Skin of body (tissue), 2 donors: Measurements from ENCODE around the gene RNF181. TPM values are rescaled to one million over a fixed set of nuclear protein-coding genes. Genes with fewer than 3 reads are reported as not detected.
"Not testable (repeated sequence)": the region's sequence is repeated elsewhere in the genome, so short reads cannot be mapped to it uniquely, and the experiment has no call there.

Experiments
- DNase-seq: peaks from one replicate; lab custom pipeline; 2025; lab: John Stamatoyannopoulos, UW
- total RNA-seq: library from RNA; depleted of rRNA; stranded (reverse); fragments of >200 nt; gene quantifications from one replicate; pipeline ENCODE4 v1.2.3, GENCODE V29; 2014

The RNF181 gene
- total RNA-seq, 1 donor from 2014 or later: 57.6 TPM

DNA sequence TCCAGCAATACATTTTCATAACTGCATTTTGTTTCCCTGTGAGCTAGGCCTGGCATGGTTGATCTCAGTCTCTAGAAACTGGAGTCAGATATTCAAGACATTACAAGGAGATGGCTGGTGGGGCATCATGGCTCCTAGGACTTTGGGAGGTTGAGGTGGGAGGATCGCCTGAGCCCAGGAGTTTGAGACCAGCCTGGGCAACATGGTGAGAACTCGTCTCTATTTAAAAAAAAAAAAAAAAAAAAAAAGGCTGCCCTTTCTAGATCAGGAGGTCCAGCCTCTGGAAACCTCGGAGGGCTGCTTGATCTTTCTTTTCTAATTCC lies 18.5 kb upstream of the RNF181 start:
- no peak for DNase-seq

DNA sequence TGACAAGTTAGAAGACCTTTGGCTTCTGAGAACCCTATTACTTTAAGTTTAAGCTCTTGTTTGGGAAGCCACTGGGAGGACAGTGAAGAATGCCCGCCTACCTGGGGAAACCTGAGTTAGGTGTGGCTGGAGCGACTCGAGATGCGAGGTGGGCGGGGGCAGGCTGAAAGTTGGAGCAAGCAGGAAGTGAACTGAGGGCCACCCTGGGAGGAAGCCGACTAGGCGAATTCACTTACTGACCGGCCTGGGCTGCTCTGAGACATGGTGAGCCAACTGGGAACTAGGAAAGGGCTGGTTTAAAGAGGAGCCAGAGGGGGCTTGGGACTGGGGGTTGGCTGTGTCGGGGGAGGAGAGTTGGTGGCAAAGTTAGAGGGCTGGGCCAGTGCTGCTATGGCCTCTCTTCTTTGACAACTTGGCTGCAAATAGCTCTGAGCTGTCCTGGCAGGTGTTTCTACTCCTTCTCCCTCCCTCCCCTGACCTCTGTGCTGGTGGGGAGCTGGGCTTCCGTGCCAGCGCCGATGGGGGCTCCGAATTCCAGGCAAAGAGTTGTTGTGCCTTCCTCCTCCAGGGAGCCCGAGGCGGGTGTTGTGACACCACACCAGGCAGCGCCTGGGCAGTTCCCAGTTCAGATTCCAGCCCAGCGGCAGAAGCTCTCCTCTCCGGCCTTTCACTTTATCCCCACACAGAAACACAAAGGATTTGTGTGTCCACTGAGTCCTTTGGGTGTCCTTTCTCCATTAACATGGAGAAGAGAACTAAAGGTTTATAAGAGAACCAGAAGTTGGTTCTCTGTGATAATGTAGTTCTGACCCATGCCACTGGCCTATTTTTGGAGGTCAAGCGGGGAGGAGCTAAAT lies 17.9 kb upstream of the RNF181 start, which contains the start of gene VAMP8:
TSS of gene VAMP8 (plus strand) at position 201 of the 857 bp plus-strand sequence. CDS start at position 262, 61 bp downstream.
- DNase-seq: no peak

DNA sequence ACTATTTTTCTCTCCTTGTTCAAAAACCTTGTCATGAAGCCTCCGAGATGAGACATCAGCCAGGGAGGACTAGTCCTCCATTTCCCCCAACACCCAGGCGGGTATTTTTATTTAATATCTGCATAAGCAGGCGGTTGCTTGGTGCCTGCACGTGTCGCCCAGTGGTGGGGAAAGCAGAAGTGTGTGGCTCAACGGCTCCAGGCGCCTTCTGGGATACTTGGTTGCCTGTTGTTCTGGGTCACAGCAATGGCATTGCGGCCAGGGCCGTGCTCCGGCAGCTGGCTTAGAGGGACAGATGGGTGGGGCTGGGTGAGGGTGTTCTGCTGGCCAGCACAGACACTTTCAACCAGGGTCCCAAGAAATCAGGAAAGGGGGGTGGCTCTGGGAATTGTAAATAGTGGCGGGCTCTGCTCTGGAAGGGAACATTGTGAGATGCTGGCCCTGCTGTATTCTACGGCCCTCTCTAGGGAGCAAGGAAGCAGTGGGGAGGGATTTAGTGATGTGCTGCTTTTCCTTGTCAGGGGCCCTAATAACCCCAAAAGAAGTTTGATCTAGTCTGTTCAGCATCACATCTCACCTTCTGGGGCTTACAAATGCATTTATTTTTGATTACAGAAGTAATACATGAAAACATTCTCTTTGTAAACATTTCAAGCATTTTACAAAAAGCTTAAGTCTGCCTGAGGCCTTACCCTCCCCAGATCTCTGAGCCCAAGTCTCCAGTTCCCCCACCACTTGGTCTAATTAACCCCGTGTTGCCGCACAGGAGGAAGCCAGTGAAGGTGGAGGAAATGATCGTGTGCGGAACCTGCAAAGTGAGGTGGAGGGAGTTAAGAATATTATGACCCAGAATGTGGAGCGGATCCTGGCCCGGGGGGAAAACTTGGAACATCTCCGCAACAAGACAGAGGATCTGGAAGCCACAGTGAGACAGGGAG lies 17.0 kb upstream of the RNF181 start:
- no peak for DNase-seq

DNA sequence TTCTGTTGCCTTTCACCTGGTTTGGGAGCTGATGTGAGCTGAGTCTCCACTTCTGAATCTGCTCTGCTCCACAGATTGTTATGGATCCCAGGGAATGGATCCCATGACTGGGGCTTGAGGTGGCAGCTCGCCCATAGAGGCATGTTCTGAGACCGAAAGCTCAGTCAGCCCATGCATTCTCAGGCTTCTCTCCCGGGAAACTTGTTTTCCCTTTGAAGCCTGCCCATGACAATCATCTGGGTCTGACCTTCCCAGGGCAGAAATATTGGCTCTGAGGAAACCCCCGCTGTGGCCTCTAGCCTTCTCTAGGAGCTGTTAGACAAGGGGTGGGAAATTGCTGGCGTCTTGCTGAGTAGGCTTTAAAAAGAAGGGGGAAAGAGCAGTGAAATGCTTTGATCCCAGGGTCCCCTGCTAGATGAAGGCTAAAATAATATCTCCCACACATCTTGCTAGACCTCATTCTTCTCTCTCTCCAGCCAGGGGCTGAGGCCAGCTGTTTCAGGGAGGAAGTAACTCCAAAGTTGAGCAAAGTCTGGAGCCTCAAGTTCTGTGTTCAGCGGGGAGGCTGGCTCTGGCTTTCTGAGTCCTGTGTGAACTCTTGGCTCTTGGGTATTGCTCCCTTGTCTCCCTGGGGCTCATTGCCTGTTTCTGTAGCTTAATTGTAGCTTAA lies 16.1 kb upstream of the RNF181 start:
- no peak for DNase-seq

DNA sequence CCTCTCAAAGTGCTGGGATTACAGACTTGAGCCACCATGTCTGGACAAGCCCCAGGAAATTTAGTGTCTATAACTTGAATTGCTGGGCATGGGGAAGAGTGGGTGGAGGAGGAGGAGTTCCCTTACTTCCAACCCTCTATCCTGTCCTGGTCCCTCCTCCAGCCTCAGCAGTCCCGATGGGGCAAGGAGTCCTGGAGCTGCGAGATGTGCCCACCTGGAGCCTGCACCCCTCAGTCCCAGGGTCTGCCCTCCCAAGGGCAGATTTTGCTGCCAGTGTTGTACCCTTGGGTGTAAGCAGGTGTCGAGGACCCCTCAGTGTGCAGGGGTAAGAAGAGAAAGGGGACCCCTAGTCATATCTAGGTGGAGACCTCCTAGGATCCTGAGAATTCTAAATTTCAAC lies 15.3 kb upstream of the RNF181 start:
- DNase-seq: no peak

DNA sequence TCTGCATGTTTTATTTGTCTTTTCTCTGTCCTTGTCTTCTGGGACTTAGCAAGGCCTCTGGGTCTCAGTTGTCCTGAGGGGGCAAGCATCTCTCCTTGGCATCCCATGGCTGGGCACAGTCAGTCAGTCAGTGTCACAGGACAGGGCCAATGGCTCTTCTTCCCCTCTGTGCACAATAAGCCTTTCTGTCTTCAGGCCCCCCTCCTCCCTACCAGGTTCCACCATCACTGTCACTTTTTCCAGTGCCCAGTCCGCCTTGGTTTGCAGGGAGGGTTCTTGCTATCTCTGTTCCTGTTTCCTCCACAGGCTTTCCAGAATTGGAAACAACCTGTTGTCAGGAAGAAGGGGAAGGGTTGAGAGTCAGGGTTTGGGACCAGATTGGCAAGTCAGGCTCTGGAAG lies 13.1 kb upstream of the RNF181 start:
- DNase-seq: no peak

DNA sequence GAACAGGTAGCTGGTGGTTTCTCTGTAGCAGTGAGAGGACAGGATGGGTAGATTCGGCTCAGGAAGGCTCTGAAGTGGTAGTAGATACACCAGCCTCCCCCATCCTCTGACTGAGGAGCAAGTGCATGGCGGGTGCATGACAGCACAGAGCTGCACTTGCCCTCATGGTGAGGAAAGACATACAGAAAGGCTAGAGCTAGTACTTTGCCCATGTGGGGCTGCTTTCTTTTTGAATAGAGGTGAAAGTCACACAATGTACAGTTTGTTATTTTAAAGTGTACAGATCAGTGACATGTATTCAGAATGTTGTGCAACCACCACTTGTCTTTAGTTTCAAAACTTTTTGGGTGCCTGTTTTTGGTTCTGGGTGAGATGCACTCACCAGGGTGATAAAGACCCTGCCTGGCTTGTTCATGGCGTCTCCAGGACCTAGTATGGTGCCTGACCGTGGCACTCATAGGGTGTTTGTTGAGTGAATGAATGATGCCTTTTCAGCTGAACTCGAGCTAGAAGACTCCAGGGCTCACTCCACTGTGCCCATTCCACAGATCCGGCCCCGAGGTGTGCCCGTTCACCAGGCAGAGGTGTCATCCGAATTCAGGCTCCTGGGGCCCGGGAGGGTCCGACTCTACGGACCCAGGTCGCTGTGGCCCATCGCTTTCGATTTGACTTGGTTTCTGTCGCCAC lies 11.7 kb upstream of the RNF181 start:
- DNase-seq: no peak

DNA sequence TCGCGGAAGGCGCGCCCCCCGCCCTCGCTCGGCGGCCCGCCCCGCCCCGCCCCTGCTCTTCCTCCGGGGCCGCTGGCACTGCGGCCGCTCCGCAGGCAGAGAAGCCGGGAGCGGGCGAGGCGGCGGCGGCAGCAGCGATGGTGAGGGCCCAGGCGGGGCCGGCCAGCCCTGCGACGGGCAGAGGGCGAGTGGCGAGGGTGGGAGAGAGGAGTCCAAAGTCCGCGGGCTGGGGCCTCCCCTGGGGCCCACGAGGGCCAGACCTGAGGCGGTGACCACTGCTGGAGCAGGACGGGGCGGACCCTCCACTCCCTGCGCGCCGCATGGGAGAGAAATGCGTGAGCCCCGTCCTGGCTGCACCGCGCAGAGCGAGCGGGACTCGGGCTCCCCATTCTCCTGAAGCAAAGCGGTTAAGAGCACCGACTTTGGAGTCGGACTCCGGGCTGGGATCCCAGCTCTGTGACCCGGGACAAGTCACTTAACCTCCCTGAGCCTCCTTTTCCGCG lies 11.1 kb upstream of the RNF181 start, which contains the start of gene VAMP5:
TSS of gene VAMP5 (plus strand) at position 78 of the 503 bp plus-strand sequence. CDS start at position 138, 60 bp downstream.
- no peak for DNase-seq

DNA sequence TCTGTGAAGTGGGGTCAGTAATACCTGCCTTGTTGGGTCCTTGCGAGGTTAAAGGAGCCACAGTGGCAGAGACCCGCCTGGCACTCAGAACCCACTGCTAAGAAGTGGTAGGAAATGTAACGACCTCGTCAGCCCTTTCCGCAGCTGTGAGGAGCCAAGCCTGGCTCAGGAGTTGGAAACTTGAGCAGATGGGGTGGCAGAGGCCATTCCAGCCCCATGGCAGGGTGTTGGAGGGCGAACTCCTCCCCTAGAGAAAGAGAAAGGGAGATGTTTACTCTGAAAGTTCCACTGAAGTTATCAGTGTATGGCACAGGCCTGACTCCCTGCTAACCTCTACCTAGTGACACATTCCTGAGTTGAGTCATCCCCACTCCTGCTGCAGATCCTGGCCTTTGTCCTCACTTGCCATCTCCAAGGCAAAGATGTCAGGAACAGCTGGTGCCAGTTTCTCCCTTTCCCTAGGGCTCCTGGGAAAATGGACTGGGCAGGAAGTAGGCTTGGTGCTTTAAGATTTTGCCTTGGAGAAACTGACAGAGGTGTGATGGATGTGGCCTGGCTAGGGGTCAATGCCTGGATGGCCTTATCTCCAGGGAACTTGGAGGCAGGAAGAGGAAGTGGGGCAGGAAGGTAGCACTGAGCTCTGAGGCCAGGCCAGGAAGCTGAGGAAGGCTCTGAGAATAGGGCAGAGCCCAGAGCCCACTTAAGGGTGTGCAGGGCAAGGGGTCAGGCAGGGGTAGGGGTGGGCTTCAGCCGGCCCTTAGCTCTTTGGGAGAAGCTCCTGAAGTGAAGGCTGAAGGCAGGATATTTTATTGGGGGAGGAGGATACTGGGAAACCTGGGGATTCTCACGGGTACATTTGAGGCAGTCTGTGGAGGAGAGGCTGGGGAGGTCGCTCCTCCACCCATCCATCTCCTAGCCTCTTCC lies 10.4 kb upstream of the RNF181 start:
- no peak for DNase-seq

DNA sequence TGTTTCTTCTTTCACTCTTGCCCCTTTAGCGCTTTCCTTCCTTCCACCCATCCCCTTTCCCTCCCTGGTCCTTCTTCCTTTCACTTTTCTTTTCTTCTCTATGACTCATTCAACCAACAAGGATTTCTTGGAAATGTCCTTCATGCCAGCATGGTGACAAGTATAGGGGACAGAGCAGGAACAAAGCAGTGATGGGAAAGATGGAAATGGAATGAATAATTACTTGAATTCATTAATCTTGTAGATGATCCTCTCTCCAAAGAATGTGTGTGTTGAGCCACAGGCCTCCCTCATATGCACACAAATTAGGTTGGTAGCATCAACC lies 9.8 kb upstream of the RNF181 start:
- no peak for DNase-seq

DNA sequence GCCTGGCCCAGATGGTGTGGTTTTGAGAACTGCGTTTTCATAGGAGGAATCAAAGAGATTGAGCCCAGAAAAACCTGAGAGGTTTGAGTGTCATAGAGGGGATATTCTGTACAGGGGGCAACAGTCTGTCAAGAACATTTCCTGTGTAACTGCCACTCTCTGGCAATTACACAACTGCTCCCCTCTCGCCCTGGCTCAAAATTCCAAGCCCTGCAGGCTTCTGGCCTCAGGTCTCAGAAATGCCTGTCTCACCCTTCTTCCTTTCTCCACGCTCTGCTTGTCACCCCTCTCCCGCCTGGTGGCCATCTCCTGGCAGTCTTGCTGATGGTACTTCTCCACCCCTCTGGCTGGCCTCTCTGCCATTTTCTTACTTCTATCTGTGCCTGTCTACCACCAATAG lies 7.3 kb upstream of the RNF181 start:
- DNase-seq: no peak

DNA sequence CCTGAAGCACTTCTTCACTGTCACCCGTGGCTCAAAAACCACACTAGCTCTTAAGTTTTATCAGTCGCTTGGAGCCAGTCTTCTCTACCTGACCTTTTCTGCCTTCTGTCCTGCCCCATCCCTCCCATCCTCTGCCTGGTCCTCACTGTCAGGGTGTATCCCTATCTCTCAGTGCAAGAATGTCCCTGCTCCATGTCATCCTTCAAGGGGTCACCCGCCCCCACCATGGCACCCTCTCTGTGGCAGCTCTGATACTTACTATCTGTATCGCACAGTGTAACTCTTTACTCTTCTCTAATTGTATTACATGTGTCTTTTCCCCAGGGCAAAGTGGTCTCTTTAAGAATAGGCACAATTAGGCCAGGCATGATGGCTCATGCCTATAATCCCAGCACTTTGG lies 6.9 kb upstream of the RNF181 start:
- DNase-seq: no peak

DNA sequence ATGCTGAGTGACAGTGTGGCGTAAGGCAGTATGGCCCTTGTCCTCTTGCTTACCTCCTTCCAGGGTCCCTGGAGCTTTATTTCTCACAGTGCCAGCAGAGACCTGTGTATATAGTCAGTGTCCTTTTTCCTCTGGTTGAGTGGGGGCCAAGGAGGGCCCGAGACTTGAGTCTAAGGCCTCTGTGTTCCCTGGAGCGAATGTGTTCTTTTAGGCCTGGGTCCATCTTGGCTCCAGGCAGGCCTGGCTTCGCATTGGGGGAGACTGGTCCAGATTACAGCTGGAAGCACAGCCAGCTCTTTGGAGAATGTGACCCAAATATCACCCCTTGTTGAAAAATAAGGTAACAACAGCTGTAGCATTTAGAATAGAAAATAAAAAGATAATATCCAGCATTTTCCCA lies 6.4 kb upstream of the RNF181 start:
- DNase-seq: no peak

DNA sequence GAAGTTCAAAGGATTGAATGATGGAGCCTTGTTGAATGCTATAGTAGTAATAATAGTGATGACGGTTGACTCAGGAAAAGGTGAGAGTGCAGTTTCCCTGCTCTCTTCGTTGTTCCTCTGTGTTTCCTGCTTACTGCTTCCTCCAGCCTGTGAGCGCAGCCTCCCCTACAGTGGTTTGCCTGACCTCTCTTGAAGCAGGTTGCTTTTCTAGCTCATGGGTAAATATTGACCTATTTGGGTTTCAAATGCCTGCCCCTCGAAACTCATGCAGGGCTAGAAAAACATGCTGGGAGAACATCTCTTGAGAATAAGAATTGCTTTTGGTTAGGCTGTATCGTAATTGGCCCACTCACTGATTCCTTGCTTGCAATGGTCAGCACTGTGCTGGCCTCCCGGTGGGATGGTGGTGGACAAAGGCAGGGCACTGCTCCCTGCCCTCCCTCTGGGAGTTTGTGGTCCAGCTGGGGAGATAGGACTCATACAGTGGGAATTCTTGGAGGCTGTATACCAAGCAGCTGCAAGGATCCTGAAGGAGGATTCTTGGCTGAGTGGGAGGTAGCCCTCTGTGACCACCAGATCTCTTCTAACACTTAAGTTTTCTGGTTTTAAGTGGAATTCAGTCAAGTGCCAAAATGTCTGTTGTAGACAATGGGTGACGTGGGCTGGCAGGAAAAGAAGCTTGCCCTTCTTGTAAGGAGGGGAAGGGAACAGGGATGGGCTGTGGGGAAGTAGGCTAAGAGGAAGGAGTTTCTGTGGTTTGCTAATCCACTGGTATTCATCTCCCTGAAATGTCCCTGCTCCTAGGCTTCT lies 5.4 kb upstream of the RNF181 start:
- no peak for DNase-seq

DNA sequence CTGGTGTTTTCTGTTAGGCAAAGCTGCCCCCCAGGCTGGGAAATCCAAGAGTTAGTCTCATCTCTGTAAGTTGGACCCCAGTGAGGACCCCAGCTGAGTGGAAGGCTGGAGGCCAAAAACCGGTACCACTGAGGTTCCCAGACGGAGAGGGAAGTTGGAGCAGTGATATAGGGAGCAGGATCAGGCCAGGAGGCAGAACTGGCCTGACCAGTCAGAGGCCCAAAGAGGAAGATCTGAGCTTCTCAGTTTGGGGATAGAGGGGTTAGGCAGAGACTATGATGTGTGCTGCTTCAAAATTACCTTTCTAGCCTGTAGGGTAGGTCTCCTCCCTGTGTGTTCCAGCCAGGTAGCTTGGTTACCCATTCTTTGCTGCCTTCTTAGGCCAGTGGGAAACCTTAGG lies 4.6 kb upstream of the RNF181 start:
- DNase-seq: no peak

DNA sequence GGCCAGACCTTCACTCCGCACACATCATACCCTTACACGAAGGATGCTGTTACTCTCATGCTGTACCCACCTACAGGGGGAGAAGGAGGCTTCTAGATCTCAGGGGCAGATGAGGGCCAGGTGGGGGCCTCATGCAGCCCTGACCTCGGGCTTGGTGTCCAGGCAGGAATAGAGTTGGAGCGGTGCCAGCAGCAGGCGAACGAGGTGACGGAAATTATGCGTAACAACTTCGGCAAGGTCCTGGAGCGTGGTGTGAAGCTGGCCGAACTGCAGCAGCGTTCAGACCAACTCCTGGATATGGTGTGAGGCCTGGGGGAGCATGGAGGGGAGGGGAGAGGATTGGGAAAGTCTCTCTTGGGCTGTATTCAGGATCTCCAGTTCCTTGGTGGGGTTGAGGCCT lies 4.0 kb upstream of the RNF181 start:
- no peak for DNase-seq

DNA sequence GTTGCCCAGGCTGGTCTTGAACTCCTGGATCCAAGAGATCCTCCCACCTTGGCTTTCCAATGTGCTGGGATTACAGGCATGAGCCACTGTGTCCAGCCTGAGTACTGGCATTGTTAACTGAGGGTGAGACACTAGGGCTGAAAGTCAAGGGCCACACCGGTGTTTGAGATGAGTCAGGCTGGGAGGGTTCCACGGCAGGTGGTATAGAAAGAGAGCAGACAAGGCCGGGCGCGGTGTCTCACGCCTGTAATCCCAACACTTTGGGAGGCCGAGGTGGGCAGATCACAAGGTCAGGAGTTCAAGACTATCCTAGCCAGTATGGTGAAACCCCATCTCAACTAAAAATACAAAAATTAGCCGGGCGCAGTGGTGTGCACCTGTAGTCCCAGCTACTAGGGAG lies 3.2 kb upstream of the RNF181 start:
- not testable (repeated sequence) for DNase-seq

DNA sequence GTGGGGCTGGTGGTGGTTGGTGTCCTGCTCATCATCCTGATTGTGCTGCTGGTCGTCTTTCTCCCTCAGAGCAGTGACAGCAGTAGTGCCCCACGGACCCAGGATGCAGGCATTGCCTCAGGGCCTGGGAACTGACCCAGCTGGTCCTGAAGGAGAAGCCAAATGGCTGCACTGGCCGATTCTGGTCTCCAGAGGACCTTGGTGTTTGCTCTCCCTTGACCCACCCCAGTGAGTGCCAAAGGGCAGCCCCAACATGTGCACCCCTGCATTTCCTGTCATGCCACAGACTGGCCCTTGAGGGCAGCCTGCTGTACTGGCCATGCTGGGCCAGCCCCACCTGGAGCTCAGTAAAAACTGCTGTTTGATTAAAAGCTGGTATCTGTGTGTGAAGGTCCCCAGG lies 2.5 kb upstream of the RNF181 start:
- DNase-seq: no peak

DNA sequence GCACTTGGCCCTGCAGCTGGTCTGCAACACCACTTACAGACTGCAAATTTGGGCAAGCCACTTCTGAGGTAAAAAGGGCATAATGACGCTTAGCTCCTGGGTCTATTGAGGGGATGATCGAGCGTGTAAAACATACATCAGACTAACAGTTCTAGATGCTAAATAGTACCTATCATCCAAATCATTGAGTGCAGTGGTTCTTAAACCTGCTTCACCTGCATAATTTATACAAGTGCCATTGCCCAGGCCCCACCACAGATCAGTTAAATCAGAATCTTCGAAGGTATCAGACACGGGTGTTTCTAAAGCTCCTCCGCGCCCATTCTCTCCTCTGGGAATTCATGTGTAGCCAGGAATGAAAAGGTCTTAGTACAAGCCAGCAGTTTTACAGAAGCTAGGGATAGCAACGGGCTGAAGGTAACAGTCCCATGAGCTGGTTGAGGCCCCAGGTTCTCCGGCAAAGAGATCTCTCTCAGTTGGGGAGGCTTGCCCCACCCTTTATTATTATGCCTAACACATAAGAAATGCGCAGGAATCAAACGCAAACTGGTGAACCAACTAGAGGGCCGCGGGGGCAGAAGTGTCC lies 737 bp upstream of the RNF181 start:
- no peak for DNase-seq
